ENCODE results near the gene WDR83. TPM values are rescaled to one million over a fixed set of nuclear protein-coding genes. Genes with fewer than 3 reads are reported as not detected.

WDR83 gene
- total and polyA plus RNA-seq, 10 of the 15 experiments (the other 5 are each of a cell fraction or from before 2014, with no cell fraction given) = 0.58 to 17.7 (median 10.8) TPM

DNA sequence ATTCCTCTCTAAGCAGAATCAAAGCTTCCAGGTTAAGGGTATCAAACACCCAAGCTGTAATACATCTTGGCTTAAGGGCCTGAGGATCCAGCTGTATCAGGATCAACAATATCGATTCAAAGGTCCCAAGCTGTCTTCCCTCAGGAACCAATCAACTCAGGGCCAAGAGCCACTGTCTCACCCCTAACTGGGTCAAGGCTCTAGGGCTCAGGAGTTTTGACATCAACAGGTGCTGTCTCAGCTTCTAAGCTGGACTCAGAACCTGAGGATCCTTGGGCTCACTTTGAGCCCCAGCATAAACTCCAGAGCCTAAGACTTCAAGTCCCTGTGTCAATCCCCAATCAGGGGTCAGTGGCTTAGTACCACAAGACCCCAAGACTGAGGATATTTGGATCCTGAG is 28.9 kb downstream of the WDR83 start:
- in situ Hi-C loops (cut with MboI) = no loop called here
- DNase-seq (ENCODE audit: low read depth, low spot score) (no peak), FAIRE-seq (no peak), ATAC-seq (no peak)
- no peaks in the 10 kb centered on the region for H3K79me2 ChIP-seq (ENCODE audit: control insufficient read depth, insufficient read depth, low read length)
- no peak overlapping the region for H3K27ac ChIP-seq (ENCODE audit: control insufficient read depth, insufficient read depth)
- H3K9ac ChIP-seq (ENCODE audit: control insufficient read depth, insufficient read depth, low read length) = peak overlapping the region; percentile 50; the same call in 1 of the 2 replicates
- H4K20me1 ChIP-seq (ENCODE audit: control insufficient read depth, insufficient read depth) = no peaks in the 10 kb centered on the region
- ChIA-PET RAD21 (ENCODE audit: unreplicated experiment) (no interaction called here), CTCF (interaction anchor here (1.2 to 1.5 kb wide), 2 partner anchors 17 to 71 kb away, joined by 3 to 7 read pairs; no protein-coding TSS in a partner anchor), SMC1A (ENCODE audit: uncharacterized antibody, unreplicated experiment) (interaction anchor here (0.7 kb wide), 1 partner anchor 9 kb away, joined by 3 read pairs; no protein-coding TSS in a partner anchor), POLR2A (interaction anchor here (1.1 kb wide), 2 partner anchors 13 to 38 kb away, joined by 4 read pairs; no protein-coding TSS in a partner anchor)
- WGBS (ENCODE audit: insufficient coverage, insufficient replicate concordance, low lambda C conversion rate, missing lambda C conversion rate) = 94% methylated on average over 1 of the region's 1 CpG
- peak overlapping the region; percentile 96 for H3K4me2 ChIP-seq (ENCODE audit: control insufficient read depth, insufficient read depth)
- peaks cover 9% of the 10 kb centered on the region for H3K4me1 ChIP-seq (ENCODE audit: control insufficient read depth, insufficient read depth, low read length)
- TF ChIP-seq YY1 (IDR thresholded peaks at IDR 0.05; ENCODE audit: low read depth, low read length) (no peak), SIX5 (IDR thresholded peaks at IDR 0.05; ENCODE audit: low read depth, low read length, severe bottlenecking) (no peak)
- TF ChIP-seq, protein P1, sequence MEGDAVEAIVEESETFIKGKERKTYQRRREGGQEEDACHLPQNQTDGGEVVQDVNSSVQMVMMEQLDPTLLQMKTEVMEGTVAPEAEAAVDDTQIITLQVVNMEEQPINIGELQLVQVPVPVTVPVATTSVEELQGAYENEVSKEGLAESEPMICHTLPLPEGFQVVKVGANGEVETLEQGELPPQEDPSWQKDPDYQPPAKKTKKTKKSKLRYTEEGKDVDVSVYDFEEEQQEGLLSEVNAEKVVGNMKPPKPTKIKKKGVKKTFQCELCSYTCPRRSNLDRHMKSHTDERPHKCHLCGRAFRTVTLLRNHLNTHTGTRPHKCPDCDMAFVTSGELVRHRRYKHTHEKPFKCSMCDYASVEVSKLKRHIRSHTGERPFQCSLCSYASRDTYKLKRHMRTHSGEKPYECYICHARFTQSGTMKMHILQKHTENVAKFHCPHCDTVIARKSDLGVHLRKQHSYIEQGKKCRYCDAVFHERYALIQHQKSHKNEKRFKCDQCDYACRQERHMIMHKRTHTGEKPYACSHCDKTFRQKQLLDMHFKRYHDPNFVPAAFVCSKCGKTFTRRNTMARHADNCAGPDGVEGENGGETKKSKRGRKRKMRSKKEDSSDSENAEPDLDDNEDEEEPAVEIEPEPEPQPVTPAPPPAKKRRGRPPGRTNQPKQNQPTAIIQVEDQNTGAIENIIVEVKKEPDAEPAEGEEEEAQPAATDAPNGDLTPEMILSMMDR (IDR thresholded peaks at IDR 0.05 in 2 of 3, conservative IDR thresholded peaks at IDR 0.05 in 1 of 3; ENCODE audit: control insufficient read depth in 2 of 3, extremely low read depth in 1 of 3, insufficient read depth in 1 of 3, low read depth in 3 of 3, low read length in 3 of 3) = no peak
- intact Hi-C loops (cut with micrococcal nuclease; ENCODE audit: unreplicated experiment) = no loop called here
- peak overlapping the region; percentile 85; the same call in 1 of the 2 replicates for H3K4me3 ChIP-seq
- no peaks in the 10 kb centered on the region for H3K27me3 ChIP-seq (replicated peaks in 1 of 2; ENCODE audit: control insufficient read depth in 2 of 2, insufficient read depth in 2 of 2, low read length in 1 of 2)
- H2AFZ ChIP-seq (ENCODE audit: control insufficient read depth, low read depth, low read length) = peak overlapping the region; percentile 16; the same call in 1 of the 2 replicates
- peaks cover 0 to 6% of the 10 kb centered on the region in 2 experiments; a peak in 3 of 4 replicates for H3K36me3 ChIP-seq (ENCODE audit: control insufficient read depth in 2 of 2, insufficient read depth in 2 of 2, low read length in 1 of 2)
- BruUV-seq (replicated peaks) = no TSS peak
- no peaks in the 10 kb centered on the region for H3K9me3 ChIP-seq (replicated peaks; ENCODE audit: control insufficient read depth, insufficient read depth, low read length)

DNA sequence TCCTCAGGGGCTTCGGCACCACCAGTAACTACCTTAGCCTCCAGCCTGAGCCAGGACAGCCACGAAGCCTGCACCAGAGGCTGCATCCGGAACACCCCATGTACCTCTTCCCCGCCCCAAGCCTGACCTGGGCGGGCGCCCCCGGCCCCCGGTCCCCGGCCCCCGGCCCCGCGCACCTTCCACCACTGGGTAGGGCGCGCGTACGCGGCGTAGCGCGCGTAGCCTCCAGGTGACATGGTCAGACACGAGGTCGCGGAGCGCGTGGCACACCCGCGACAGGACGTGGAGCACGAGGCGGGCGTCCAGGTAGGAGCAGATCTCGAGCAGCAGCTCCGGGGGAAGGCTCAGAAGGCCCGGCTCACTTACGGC is 29.4 kb downstream of the WDR83 start:
- Histone ChIP-seq H3K4me3 (peak overlapping the region; percentile 85), H3K36me3 (ENCODE audit: control insufficient read depth in 2 of 2, insufficient read depth in 2 of 2, low read length in 1 of 2) (peaks cover 4 to 6% of the 10 kb centered on the region in 2 experiments; a peak in 3 of 4 replicates), H2AFZ (ENCODE audit: control insufficient read depth, low read depth, low read length) (peak overlapping the region; percentile 94), H3K9ac (ENCODE audit: control insufficient read depth, insufficient read depth, low read length) (peak overlapping the region; percentile 82), H3K79me2 (ENCODE audit: control insufficient read depth, insufficient read depth, low read length) (no peaks in the 10 kb centered on the region), H3K27ac (ENCODE audit: control insufficient read depth, insufficient read depth) (peak overlapping the region; percentile 83; the same call in 1 of the 2 replicates), H3K27me3 (replicated peaks in 1 of 2; ENCODE audit: control insufficient read depth in 2 of 2, insufficient read depth in 2 of 2, low read length in 1 of 2) (no peaks in the 10 kb centered on the region), H3K4me1 (ENCODE audit: control insufficient read depth, insufficient read depth, low read length) (peaks cover 9% of the 10 kb centered on the region), H3K4me2 (ENCODE audit: control insufficient read depth, insufficient read depth) (peak overlapping the region; percentile 96), H4K20me1 (ENCODE audit: control insufficient read depth, insufficient read depth) (no peaks in the 10 kb centered on the region), H3K9me3 (replicated peaks; ENCODE audit: control insufficient read depth, insufficient read depth, low read length) (no peaks in the 10 kb centered on the region)
- ChIA-PET POLR2A (interaction anchor here (0.6 to 1.1 kb wide), 5 partner anchors 14 to 710 kb away, joined by 3 to 4 read pairs (median 4); no protein-coding TSS in a partner anchor), SMC1A (ENCODE audit: uncharacterized antibody, unreplicated experiment) (no interaction called here), RAD21 (ENCODE audit: unreplicated experiment) (interaction anchor here (0.8 kb wide), 1 partner anchor 100 kb away, joined by 3 read pairs; no protein-coding TSS in a partner anchor), CTCF (interaction anchor here (0.8 to 1.5 kb wide), 3 partner anchors 18 to 70 kb away, joined by 3 to 7 read pairs (median 4); no protein-coding TSS in a partner anchor)
- no TSS peak for BruUV-seq (replicated peaks)
- FAIRE-seq = no peak
- TF ChIP-seq MYC (IDR thresholded peaks at IDR 0.05; ENCODE audit: insufficient read depth, insufficient read length, insufficient replicate concordance, low read length, severe bottlenecking) = no peak
- TF ChIP-seq RAD51 (IDR thresholded peaks at IDR 0.05) = no peak
- no peak for TF ChIP-seq RFX5 (IDR thresholded peaks at IDR 0.05; ENCODE audit: low read depth, low read length)
- peak; percentile 30 for ATAC-seq
- intact Hi-C loops (cut with micrococcal nuclease; ENCODE audit: unreplicated experiment) = no loop called here
- in situ Hi-C loops (cut with MboI) = no loop called here
- no peak for DNase-seq (ENCODE audit: low read depth, low spot score)
- WGBS (ENCODE audit: insufficient coverage, insufficient replicate concordance, low lambda C conversion rate, missing lambda C conversion rate) = 11% methylated on average over 9 of the region's 36 CpGs
